Esophagus squamous epithelium (tissue), 4 donors: ENCODE data around the gene TREX2.

Experiments used
- POLR2A ChIP-seq, 4 donors: fragments of 450-650 bp; IDR thresholded peaks; one replicate each; pipeline ENCODE4 v1.6.1; 2017; ENCODE audit warnings: antibody characterized with exemption in 4 of 4, mild to moderate bottlenecking in 4 of 4, moderate library complexity in 3 of 4
- TF ChIP-seq, protein P1 (sequence below), 6 experiments: fragments of 450-650 bp in 4 of 6; fragments of 200-600 bp in 2 of 6; sonication (generic) in 2 of 6; IDR thresholded peaks; one replicate each; pipeline ENCODE4 v1.5.1; 2016 to 2019; ENCODE audit warnings: antibody characterized with exemption in 6 of 6, mild to moderate bottlenecking in 4 of 6, moderate library complexity in 4 of 6

DNA sequence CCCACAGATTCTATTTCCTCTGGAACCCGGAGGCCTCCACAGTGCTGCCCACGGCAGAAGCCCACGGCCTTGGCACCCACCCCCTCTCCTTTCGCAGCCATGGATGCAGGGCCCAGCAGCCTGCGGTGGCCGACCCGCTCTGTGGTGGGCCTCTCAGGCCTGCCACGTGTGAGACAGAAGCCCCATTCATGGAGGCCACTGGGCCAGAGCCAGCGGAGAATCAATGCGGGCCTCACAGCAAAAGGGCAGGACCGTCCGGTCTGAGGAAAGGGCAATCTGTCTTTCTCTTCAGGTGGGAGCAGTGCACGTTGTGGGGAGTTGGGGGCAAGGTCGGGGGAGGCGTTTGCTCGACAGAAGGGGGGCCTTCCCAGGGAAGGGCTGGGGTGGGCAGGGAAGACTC is 32.9 kb upstream of the TREX2 start:
- TF ChIP-seq, protein P1, sequence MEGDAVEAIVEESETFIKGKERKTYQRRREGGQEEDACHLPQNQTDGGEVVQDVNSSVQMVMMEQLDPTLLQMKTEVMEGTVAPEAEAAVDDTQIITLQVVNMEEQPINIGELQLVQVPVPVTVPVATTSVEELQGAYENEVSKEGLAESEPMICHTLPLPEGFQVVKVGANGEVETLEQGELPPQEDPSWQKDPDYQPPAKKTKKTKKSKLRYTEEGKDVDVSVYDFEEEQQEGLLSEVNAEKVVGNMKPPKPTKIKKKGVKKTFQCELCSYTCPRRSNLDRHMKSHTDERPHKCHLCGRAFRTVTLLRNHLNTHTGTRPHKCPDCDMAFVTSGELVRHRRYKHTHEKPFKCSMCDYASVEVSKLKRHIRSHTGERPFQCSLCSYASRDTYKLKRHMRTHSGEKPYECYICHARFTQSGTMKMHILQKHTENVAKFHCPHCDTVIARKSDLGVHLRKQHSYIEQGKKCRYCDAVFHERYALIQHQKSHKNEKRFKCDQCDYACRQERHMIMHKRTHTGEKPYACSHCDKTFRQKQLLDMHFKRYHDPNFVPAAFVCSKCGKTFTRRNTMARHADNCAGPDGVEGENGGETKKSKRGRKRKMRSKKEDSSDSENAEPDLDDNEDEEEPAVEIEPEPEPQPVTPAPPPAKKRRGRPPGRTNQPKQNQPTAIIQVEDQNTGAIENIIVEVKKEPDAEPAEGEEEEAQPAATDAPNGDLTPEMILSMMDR (IDR thresholded peaks at IDR 0.05), result no peak
- TF ChIP-seq POLR2A (IDR thresholded peaks at IDR 0.05), result no peak
